GM18951 (cell line): ENCODE data around the gene GCNT1.
A peak's percentile ranks its signal among the peaks of the same experiment; 100 is the strongest.

Experiments used
- POLR2A ChIP-seq: IDR thresholded peaks from 4 replicates; pipeline ENCODE4 v1.6.1; 2011; ENCODE audit warnings: mild to moderate bottlenecking; ENCODE audit not compliant: insufficient read length, insufficient read depth; ENCODE audit errors: extremely low read depth
- in situ Hi-C: fragments of 300-500 bp; cut with MboI; formaldehyde crosslinking; loops from one replicate; pipeline ENCODE4 v1.12.0; 2022; ENCODE audit warnings: low sequenced_read_pairs, mixed read lengths, inconsistent platforms; ENCODE audit not compliant: unreplicated experiment

GCNT1 gene

DNA sequence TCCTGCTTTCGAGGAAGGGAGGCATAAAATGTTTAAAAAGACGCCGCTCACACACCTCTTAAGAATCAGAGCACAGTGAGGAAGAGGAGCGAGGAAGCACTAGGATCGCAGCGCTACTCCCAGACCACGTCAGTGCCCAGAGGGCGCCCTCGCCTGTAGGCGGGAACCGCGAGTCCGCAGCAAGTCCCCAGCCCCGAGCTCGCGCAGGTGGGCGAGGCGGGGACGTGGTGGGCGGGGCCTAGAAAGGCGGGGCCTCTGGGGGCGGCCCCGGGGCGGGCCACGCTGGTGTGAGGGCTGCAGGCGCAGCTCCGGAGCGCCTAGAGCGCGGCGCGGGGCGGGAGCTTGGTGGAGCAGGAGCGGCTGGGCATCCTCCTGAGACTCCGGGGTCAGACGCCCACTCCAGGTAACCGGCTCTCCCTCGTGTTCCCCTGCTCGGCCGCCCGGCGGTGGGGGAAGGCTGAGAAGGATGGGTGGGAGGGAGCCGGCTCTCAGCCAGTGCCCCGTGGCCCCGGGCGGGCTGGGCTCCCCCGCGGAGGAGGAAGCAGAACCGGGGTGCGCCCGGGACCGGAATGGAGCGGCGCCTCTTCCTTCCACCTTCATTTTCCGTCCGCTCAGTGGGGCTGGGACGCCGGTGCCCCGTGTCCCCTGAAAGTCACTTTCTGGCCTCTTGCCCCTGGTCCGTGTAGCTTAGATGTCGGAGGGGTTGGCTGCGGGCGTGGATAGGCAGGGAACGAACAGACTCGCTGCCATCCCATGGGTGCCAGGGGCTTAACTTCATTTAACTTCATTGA is at the start of gene GCNT1:
TSS of gene GCNT1 (plus strand) at position 280 of the 791 bp plus-strand sequence. CDS start 43,200 bp downstream, outside the sequence.
- TF ChIP-seq POLR2A = peak; percentile 68
- in situ Hi-C loops = loop anchor here (5.0 kb wide), 1 partner anchor 193 kb away; no protein-coding TSS in a partner anchor

DNA sequence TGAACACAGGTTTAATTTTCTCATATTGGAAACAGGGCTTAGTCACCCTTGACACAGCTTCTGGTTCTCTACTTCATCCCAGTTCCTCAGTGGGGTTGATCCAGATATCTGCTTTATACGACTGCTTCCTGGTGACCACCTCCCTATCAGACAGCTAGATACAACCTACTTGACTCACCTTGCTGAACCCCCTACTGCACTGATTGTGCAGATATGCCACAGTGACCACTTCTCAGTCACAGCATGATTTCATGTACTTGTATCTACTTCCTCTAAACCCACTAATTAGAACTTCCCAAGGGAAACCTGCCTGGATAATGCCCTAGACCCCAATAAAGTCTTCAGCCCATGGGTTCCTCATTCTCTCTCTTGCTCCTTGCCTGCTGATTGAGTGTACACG is 46.3 kb upstream of the GCNT1 start:
- in situ Hi-C loops = no loop called here
- no peak for TF ChIP-seq POLR2A

- TF ChIP-seq POLR2A = no peak
- in situ Hi-C loops = no loop called here
Measured at GRCh38 chr9:76413658-76414057, 45.3 kb upstream of the GCNT1 start.

DNA sequence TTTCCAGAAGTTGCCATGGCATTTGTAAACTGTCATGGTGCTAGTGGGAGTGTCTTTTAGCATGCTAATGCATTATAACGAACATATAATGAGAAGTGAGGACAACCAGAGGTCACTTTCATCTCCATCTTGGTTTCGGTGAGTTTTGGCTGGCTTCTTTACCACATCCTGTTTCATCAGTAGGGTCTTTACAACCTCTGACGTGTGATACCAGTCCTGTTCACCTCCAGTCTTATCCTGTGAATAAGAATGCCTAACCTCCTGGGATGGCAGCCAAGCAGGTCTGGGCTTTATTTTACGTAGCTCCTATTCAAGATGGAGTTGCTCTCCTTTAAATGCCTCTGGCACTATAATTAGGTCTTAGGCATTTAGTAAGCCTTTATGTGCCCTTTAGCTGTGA is 44.3 kb upstream of the GCNT1 start:
- TF ChIP-seq POLR2A = no peak

GRCh38 chr9:76415154-76415553 is 43.8 kb upstream of the GCNT1 start:
- in situ Hi-C loops = no loop called here
- TF ChIP-seq POLR2A = no peak

More for the DNA sequence above, 44.3 kb upstream of the GCNT1 start:
- in situ Hi-C loops = no loop called here

GRCh38 chr9:76415731-76416130 is 43.3 kb upstream of the GCNT1 start:
- in situ Hi-C loops = no loop called here
- TF ChIP-seq POLR2A = no peak

- in situ Hi-C loops = no loop called here
- TF ChIP-seq POLR2A = no peak
Measured at GRCh38 chr9:76417394-76417793, 41.6 kb upstream of the GCNT1 start.

DNA sequence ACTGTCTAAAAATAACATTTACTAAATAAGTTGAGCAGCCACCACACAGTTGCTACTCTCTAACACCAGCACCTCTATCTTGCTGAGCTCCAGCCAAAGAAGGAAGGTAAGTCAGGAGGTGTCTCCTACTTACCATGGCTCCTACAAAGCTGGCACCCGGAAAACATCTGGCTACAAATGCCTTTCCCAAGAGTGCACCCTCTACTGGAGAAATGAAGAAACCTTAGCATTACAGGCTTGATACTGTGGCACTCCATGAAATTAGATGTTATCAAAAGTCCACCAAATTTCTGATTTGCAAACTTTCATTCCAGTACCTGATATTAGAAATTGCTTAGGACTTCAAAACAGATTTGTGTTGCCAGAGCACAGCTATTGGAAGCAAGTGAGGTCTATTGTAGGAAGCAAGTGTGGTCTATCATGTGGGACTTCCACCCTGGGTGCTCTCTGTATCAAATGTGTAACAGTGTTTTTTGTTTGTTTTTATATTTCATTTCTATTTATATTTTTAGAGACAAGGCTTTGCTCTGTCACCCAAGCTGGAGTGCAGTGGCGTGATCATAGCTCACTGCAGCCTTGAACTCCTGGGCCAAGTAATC is 39.1 kb upstream of the GCNT1 start:
- TF ChIP-seq POLR2A = no peak
- in situ Hi-C loops = no loop called here

- in situ Hi-C loops = no loop called here
- no peak for TF ChIP-seq POLR2A
Measured at GRCh38 chr9:76423216-76424177, 35.5 kb upstream of the GCNT1 start.

DNA sequence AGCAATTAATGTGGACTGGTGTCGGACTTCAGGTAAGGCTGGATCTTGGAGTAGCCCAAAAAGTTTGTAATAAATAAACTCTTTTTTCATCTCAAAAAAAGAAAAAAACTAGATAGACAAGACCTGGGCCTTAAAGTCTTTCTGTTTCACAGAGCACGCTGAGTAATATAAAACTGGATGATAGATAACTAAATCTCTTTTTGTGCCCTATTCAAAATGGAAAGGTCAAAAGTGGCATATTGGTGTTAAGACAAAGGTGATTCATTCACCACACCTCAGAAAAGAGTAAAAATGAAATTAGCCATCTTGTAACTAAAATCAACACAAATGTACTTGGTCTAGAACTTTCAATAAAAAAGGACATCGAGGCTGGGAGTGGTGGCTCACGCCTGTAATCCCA is 34.5 kb upstream of the GCNT1 start:
- no peak for TF ChIP-seq POLR2A
- in situ Hi-C loops = no loop called here

GRCh38 chr9:76425677-76426453 is 33.1 kb upstream of the GCNT1 start:
- TF ChIP-seq POLR2A = no peak
- in situ Hi-C loops = no loop called here

DNA sequence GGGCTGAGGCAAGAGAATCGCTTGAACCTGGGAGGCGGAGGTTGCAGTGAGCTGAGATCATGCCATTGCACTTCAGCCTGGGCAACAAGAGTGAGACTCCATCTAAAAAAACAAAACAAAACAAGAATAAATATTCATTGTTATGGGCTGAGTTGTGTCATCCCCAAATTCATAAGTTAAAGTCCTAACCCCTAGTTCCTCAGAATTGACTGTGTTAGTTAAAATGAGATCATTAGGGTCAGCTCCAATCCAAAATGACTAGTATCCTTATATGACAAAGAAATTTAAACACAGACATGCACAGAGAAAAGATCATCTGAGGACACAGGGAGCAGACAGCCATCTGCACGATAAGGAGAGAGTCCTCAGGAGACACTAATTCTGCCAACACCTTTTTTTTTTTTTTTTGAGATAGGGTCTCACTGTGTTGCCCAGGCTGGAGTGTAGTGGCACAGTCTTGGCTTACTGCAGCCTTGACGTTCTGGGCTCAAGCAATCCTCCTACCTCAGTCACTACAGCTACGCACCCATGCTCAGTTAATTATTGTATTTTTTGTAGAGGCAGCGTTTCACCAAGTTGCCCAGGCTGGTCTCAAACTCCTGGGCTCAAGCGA is 32.1 kb upstream of the GCNT1 start:
- no peak for TF ChIP-seq POLR2A
- in situ Hi-C loops = no loop called here
